Bronchial epithelial cell (primary cell): ENCODE data around the gene TRERF1. TPM values are rescaled to one million over a fixed set of nuclear protein-coding genes. Genes with fewer than 3 reads are reported as not detected.

ENCODE experiments used
- DNase-seq: peaks from one replicate; pipeline ENCODE4 v3.0.0-alpha.2; 2010; ENCODE audit warnings: low read depth
- FAIRE-seq: peaks from 2 replicates; lab custom pipeline; 2011; peaks lifted over from hg19 to GRCh38; lab: Jason Lieb, UNC
- H3K27me3 ChIP-seq: 2 replicates; pipeline ENCODE4 v1.5.1; 2011; ENCODE audit warnings: low read length; ENCODE audit not compliant: control insufficient read depth, insufficient read depth
- H3K36me3 ChIP-seq: 2 replicates; pipeline ENCODE4 v1.5.1; 2011; ENCODE audit warnings: low read length; ENCODE audit not compliant: control insufficient read depth, insufficient read depth
- H3K4me3 ChIP-seq: 2 replicates; pipeline ENCODE4 v1.5.1; 2011; ENCODE audit warnings: mild to moderate bottlenecking, low read depth, low read length, control low read depth
- total RNA-seq: library from RNA; depleted of rRNA; stranded (reverse); fragments of >200 nt; gene quantifications from 2 replicates; pipeline ENCODE4 v1.2.1, GENCODE V29; 2014
- TF ChIP-seq, protein P1 (sequence below): IDR thresholded peaks from 2 replicates; pipeline ENCODE4 v1.5.1; 2011; ENCODE audit warnings: mild to moderate bottlenecking, moderate library complexity, low read length, control low read depth, inconsistent platforms; ENCODE audit not compliant: insufficient read depth, severe bottlenecking

The TRERF1 gene
- total RNA-seq, 1 donor from 2014 or later, result 1.8 TPM

DNA sequence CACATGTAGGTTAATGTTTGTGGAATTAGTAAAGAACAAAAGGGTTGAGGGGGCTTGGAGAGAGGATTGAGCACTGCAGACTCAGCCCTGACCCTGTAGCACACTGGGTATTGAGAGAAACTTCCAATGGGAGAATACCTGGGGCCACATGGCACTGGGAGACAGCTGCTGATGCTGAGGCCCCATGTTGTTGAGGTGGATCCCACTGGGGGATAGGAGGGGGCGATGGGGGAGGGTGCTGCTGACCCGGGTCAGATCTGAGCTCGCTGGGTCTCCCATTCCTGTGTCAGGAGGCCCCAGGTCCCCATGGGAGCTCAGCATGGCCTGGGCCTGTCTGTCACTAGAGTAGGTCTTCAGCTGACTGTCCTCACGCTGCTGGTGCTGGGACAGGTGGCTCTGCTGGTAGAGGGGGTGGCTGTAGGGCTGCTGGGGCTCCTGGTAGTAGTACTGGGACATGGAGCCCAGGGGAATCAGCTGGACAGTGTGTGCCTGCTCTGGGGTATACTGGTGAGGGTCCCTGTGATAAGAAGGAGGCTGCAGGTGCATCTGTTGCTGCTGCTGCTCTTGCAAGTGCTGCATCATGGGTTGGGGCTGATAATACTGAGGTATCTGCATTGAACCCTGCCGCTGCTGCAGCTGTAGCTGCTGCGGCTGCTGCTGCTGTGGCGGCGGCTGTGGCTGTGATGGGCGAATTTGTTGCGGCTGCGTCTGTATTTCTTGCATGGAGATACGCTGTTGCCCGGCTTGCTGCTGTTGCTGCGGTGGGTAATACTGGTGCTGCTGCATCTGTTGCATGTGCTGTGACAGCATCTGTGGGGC, 183.5 kb downstream of the TRERF1 start:
- peaks cover 12% of the 10 kb centered on the region for H3K36me3 ChIP-seq
- no peaks in the 10 kb centered on the region for H3K27me3 ChIP-seq
- no peak for DNase-seq
- no peak for FAIRE-seq
- H3K4me3 ChIP-seq, result no peak overlapping the region
- TF ChIP-seq, protein P1, sequence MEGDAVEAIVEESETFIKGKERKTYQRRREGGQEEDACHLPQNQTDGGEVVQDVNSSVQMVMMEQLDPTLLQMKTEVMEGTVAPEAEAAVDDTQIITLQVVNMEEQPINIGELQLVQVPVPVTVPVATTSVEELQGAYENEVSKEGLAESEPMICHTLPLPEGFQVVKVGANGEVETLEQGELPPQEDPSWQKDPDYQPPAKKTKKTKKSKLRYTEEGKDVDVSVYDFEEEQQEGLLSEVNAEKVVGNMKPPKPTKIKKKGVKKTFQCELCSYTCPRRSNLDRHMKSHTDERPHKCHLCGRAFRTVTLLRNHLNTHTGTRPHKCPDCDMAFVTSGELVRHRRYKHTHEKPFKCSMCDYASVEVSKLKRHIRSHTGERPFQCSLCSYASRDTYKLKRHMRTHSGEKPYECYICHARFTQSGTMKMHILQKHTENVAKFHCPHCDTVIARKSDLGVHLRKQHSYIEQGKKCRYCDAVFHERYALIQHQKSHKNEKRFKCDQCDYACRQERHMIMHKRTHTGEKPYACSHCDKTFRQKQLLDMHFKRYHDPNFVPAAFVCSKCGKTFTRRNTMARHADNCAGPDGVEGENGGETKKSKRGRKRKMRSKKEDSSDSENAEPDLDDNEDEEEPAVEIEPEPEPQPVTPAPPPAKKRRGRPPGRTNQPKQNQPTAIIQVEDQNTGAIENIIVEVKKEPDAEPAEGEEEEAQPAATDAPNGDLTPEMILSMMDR, result no peak

DNA sequence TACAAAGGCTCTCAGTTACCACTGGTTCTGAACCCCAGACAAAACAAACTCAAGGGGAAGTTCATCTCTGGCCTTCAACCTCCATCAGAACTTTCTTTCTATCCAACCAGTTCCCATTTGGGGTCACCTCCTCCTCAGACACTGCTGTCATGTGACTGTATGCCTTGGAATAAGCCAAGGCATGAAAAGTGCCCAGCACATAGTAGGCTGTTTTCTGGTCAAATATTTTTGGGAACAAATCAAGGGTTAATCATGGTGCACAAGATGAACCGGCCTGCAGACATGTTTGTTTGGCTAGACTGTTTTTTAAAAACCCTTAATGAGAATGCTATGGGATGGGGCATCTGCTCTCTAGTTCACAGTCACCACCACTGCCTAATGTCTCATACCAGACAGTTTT, 185.2 kb downstream of the TRERF1 start:
- TF ChIP-seq, protein P1, result no peak
- no peak for FAIRE-seq

DNA sequence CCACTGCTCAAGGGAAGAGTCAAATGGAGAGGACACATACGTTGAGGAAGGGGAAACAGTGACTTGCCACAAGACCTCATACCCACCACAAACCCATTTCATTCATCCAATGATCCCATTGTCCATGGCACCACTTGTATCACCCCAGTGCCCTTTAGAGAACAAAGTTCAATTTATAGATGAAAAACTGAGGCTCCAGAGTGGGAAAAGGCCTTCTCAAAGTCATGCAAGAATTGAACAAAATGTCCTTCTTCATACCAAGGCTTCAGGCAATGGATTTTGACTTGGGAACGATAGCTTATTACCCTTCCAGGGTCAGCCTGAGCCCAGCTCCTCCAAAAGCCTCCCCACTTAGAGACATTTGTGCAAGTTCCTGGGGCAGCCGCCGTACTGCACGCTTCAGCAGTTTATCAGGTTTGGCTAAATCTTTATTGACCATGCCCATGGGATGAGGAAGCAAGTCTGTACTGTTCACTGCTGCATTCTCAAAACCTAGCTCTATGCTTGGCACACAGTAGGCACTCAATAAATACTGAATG, 186.8 kb downstream of the TRERF1 start:
- Histone ChIP-seq H3K4me3 (no peak overlapping the region), H3K36me3 (peaks cover 14% of the 10 kb centered on the region), H3K27me3 (no peaks in the 10 kb centered on the region)
- TF ChIP-seq, protein P1, result no peak
- FAIRE-seq (no peak), DNase-seq (no peak)

More for the DNA sequence above, 185.2 kb downstream of the TRERF1 start:
- H3K27me3 ChIP-seq, result no peaks in the 10 kb centered on the region
- no peak overlapping the region for H3K4me3 ChIP-seq
- H3K36me3 ChIP-seq, result peaks cover 14% of the 10 kb centered on the region
- DNase-seq, result no peak

DNA sequence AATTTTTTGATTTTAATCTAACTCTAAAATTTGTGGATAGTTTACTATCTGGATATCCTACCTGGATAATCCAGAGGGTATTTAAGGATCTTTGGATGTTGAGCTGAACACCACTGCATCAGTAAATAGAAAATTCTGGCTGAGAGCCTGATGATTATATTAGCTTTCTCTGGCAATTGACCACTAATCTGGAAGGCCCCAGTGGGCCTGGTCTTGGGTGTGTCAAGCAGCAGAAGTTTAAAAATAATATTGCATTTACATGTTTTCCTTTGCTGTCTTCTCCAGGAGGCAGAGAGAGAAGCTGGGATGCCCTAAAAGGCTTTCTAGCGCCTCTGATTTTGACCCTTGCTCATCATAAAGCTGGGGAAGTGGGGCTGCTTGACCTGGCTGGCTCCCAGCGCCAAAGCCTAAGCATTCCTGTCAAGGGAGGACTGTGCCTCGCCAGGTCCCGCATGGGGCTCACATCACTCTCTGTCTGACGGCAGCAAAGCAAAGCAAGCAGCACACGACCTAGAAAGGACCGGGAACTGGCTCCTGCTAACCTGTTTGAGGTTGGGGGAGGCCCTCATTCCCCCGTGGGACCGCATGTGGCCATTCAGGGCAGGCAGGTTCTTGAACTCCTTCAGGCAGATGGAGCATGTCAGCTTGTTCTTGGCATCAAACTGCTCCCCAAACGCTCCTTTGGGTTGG, 187.4 kb downstream of the TRERF1 start:
- TF ChIP-seq, protein P1, result no peak
- no peak for FAIRE-seq
- H3K4me3 ChIP-seq, result no peak overlapping the region

DNA sequence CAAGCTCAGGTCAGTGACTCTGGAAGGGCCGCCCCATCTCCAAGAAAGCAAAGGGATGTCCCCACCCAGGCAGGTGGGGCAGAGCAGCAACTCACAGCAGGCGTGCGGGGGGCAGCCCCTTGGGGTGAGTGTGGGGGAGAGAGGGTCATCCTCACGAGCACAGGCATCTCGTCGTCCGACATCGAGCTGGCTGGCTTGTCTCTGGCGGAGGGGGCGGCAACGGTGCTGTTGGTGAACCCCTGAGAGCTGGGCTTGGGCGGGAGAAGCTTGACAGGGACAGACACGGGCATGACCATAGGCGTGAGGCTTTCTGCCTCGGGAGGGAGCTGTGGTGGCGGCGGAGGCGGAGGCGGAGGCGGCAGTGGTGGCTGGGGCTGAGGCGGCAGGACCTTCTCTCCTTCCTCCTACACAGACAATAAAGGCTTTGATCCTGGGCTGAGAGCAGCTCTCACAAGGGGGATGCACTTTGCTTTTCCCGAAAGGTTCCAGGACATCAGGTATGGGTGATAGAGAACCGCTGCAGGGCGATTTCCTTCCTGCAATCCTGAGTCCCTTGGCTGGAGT, 188.5 kb downstream of the TRERF1 start:
- DNase-seq (no peak), FAIRE-seq (no peak)
- Histone ChIP-seq H3K27me3 (no peaks in the 10 kb centered on the region), H3K36me3 (peaks cover 14% of the 10 kb centered on the region), H3K4me3 (no peak overlapping the region)
- TF ChIP-seq, protein P1, result no peak

More for the DNA sequence above, 187.4 kb downstream of the TRERF1 start:
- no peaks in the 10 kb centered on the region for H3K27me3 ChIP-seq
- DNase-seq, result no peak
- peaks cover 13% of the 10 kb centered on the region for H3K36me3 ChIP-seq
